Skin of body (tissue), 2 donors: Measurements from ENCODE around the gene TBC1D10A. TPM values are rescaled to one million over a fixed set of nuclear protein-coding genes. Genes with fewer than 3 reads are reported as not detected.
"Not testable (repeated sequence)": the region's sequence is repeated elsewhere in the genome, so short reads cannot be mapped to it uniquely, and the experiment has no call there.

Experiments used
- DNase-seq: peaks from one replicate; lab custom pipeline; 2025; lab: John Stamatoyannopoulos, UW
- total RNA-seq: library from RNA; depleted of rRNA; stranded (reverse); fragments of >200 nt; gene quantifications from one replicate; pipeline ENCODE4 v1.2.3, GENCODE V29; 2014

The TBC1D10A gene
- total RNA-seq, 1 donor from 2014 or later = 10.8 TPM

GRCh38 chr22:30347255-30347892, 20.6 kb upstream of the TBC1D10A start:
- no peak for DNase-seq

GRCh38 chr22:30344447-30345200, 17.9 kb upstream of the TBC1D10A start:
- DNase-seq = no peak

DNA sequence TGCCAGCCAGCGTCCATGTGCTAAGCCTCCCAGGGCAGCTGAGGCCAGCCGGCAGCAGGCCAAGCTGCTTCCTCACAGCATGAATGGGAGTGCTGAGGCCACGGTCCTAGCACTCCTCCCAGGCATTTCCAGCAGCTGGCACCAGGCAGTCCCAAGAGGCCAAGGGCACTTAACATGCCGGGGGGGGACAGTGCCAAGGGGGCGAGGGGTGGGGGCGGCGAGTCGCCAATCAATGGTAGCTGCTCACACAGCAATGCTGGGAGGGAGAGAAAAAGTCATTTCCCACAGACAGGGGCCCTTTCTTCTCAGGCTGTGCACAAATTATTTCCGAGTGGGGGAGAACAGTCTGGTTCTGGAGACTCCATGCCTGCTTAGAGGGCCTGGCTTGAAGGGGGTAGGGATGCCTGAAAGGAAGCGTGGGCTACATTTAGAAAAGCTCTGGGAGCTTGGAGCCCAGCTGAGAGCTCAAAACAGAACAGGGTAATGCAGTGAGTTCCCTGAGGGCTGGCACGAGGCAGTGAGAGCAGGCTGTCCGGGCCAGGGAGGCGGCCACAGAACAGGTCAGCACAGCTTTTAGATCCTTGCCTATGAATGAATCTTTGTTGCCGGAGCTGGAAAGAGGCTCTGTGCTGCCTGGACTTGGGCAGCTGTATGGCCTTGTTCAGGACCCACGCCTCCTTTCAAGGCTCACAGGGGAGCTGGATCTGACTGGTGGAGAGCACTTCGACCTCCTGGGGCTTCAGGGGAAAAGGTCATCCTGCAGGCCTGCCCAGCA, 14.4 kb upstream of the TBC1D10A start:
- DNase-seq = peak; percentile 68

DNA sequence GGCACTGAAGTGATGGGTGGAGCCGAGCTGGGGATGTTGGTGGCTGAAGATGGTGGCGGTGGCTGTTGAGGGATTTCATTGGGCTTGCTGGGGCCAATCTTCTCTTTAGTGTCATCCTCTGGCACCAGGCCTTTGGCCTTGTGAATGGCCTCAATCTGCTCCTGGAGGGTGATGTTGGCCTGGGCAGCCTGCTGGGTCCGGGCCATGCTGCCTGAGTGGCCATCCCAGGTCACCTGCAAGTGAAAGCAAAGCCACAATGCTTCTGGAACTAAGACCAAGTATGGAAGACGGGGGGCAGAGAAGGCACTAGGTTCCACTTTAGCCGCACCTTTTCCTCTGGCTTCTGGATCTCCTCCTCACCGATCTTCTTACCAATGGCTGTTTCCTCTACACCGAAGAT, 12.1 kb upstream of the TBC1D10A start:
- DNase-seq = no peak

- DNase-seq = not testable (repeated sequence)
Observed at GRCh38 chr22:30338341-30338740, 11.6 kb upstream of the TBC1D10A start.

DNA sequence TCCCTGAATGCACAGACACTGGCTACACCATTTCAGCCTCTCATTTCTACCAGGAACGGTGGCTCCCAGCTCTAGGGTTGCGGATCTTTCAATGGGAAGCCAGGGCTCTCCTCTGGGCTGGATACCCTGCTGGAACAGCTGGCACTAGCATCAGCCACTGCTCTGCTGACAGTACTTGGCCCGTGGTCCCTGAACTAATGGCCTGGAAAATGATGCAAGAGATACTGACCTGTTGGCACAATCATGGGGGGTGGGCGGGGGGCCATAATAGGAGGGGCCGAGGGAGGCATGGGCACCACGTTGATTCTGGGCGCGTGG, 10.7 kb upstream of the TBC1D10A start:
- DNase-seq = no peak

DNA sequence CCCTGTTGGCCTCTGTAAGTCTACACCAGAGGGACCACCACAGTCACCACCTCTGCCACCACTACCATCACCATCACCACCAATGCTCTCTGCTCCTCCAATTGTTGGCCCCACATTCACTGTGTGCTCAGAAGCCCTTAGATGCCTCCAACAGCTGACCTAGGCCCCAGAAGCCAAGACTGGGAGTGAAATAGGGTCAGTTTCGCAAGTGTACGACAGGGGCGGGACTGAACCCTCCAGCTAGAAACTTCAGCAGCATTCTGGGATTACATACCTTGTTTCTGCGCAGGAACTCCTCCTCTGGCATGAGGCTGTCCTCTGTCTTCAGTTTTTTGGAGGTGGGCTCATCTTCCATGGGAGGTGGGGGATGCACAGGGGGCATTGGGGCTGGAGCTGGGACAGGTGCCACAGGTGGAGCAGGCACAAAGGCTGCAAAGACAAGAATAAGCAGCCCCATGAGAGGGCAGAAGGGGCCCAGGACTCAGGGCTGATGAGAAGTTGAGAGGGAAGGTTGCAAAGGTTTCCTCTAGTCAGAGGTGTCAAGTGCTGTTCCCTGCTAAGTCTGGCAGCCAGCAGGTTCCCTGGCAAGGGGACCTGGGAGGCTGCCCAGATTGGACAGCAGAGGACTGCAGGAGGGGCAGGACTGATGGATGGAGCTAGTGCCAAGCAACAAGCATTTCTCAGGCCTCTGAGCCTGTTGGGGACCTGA, 10.2 kb upstream of the TBC1D10A start:
- no peak for DNase-seq

DNA sequence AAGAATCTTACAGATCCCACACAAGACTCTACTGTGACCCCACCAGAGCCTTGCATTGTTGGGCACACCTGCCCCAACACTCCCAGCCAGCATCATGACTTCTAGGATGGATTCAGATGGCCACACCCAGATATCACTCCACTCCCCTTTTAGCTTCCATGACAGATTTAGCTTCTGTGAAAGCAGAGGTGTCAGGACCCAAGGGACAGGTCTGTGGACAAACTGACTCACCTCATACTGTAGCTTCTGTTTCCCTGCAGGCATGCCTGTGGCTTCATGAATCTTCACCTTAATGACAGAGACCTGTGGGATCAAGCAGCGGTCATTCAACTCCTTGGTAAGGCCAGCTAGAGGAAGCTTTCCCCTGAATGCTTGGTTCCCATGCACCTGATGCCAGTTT, 8.5 kb upstream of the TBC1D10A start:
- no peak for DNase-seq

GRCh38 chr22:30334646-30335045, 7.9 kb upstream of the TBC1D10A start:
- DNase-seq = no peak

GRCh38 chr22:30333707-30334087, 7.0 kb upstream of the TBC1D10A start:
- DNase-seq = no peak

- DNase-seq = no peak
Observed at GRCh38 chr22:30332994-30333706, 6.4 kb upstream of the TBC1D10A start.

DNA sequence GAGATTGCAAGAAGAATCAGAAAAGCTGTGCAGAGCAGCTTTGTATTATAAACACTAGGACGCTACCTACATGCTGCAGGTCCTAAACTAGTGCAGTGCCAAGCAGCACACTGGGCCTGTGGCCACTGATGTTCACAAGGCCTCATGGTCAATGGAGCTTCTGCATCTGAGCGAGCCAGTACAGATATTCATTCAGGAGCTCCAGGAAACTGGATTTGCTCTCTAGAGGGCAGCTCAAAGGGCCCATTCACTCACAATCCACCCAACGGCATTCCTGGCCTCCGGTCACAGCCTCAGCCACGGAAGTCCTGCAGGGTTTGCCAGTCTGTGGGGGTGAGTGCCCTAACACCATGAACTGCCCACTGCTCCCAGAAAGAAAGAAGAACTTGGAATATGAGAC, 5.8 kb upstream of the TBC1D10A start:
- DNase-seq = no peak

DNA sequence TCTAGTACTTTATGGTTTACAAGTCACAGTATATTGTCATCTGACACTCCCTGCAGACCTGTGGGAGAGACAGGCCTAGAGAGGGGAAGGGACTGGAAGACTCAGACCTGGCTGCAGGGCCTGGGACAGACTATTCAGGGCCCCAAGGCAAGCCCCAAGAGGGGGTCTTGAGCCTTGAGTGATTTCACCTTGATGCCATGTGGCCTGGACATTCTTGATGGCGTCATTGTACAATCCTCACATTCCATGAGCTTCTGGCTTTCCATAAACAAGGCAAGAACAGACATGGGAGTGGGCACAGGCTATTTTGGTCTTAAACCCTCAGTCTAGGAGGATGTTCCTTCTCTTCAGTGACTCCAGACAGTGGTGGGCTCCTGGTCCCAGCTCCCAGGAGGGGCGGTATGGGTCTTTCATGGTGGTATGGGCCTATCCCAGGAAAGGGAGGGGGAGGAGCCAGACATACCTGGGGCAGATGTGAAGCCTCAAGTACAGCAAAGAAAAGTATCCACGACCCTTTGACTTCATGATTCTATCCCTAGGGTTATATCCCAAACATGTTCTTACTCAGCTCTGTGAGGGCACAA, 1.8 kb upstream of the TBC1D10A start:
- no peak for DNase-seq

DNA sequence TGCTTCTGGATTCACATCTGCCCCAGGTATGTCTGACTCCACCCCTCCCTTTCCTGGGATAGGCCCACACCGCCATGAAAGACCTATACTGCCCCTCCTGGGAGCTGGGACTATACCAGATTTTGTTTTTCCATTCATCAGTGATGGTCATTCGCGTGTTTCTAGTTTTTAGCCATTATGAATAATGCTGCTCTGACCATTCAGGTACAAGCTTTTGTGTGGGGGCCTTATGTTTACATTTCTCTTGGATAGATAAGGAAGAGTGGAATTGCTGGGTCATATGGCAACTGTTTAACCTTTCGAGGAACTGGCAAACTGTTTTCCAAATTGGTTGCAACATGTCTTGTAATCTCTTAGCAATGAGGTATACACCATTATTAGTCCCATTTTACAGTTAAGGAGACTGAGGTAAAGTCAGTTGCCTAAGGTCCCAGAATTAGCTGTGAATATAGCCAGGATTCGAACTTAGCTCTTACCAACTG, 1.2 kb upstream of the TBC1D10A start:
- no peak for DNase-seq

DNA sequence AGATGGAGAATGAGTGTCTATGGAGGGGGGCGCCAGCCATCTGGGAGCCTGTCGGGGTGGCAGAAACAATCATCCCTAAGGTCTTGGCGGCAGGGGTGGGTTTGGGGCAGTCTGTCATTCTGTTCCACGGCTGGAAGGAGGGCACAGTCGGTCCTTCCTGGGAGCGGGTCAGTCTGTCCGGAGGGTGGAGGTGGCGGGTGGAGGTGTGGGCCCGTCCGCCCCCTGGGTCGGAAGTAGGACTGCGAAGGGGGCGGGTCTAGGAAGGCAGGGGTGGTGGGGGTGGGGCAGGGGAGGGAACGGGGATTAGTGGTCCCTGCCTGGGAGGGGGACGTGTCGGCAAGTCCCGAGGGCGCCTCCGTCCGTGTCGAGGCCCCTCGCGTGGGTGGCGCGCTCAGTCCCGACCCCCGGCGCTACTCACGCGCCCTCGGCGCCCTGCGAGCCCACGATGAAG, 461 bp downstream of the TBC1D10A start:
- no peak for DNase-seq

DNA sequence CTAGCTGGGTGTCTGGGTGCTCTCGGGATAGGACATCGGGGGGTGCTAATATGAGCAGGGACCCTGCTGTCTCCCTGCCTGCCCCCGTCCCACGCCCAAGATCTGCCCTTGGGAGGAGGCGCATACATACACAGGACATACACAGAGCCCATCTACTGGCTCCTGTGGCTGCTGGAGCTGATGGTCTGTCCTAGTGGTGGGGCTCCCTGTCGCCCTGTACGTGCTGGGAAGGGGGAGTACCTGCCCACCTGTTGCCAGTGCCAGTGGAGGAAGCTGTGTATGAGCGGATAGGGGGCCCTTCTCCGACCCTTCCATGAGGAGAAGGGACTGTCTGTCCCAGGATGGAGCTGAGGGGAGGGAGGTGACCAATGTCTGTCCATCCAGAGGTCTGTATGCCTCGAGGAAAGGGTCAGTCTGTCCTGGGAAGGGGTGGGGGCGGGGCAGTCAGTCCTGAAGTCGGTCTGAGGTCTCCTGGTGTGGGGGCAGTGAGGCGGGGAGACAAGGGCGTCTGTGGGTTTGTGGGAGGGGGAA, 952 bp downstream of the TBC1D10A start:
- no peak for DNase-seq

DNA sequence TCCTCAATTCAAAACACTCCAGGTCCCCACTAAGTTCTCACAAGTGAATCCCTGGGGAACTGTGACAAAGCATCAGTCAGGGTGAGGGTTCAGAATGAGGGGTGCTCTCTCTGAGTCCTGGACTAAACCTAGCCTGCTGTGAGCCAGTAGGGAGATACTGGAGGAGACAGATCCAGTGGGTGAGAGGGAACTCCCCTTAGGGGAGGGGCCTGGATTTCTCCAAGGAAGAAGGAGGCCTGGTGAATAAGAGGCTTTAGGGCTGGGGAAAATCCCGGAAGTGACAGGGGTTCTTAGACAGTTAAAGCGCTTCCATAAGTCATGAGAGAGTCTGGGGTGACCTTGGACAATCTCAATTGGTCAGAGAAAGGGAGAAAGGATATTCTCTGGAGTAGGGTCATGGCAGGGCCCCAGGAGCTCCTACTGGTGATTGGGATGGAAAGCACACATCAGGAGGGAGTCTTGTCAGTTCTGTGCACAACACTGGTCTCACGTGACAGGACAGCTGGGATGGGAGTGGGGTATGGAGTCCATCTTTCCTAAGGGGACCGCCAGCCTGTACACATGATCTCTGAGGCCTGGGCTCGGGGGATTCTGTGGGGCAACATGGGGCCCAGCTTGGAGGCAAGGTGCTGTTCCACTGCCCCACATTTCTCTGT, 1.5 kb downstream of the TBC1D10A start:
- DNase-seq = peak; percentile 40

DNA sequence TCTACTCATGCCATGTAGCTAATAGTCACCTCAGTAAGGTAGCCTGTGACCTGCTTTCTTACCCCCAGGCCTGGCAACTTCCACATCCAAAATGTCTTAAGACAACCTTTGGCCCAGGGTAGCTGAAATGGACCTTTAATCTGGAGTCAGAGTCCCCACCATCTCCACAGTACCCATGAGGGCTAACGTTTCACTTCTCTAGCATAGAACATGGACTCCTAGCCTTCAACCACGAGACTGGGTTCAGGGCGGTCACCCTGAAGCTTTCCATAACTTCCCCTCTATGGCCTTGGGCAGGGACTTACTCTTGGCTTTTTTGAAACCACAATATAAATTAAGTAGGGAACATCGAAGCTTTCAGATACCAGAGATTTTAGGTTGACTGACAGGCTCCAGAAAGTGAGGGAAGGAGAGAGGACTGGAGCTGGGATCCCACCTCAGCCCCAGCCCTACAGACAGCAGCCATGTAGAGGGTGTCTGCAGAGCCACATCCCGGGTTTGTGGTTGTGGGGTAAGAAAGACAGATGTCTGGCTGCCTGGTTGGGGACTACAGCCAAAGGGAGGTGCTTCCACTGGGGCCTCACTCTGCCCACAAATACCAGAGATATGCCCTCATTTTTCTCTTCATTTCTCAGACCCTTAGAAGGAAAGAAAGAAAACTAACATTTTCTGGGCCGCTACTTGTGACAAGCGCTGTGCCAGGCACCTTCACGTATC, 2.6 kb downstream of the TBC1D10A start:
- no peak for DNase-seq

DNA sequence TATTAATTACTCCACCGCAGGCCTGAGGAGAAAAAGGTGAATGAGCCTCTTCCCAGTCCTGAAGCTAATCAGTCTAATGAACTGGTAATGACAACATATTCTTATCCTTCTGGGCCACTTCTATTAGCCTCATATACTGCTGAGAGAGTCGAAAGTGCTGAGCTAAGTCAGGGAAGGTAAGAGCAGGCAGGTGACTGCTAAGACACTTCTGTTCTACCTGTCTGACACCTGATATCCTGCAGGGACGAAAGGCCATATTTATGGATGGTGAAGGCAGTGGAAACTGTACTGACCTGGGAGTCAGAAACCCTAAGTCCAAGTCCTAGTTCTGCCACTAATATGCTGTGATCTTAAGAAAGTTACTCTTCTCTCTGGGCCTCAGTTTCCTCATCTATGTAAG, 3.5 kb downstream of the TBC1D10A start:
- no peak for DNase-seq
